A673 (cell line): Measurements from ENCODE around the gene BCAP29. TPM values are rescaled to one million over a fixed set of nuclear protein-coding genes. Genes with fewer than 3 reads are reported as not detected.

ENCODE experiments used
- BruUV-seq: library from RNA; stranded (reverse); fragments of 400-500 nt; replicated peaks from 2 replicates; lab custom pipeline; 2021; lab: Mats Ljungman, UMichigan
- CTCF ChIA-PET: fragments of 300-600 bp; sonication (Branson Sonifier 250); formaldehyde crosslinking; loops from one replicate; lab custom pipeline; 2022; ENCODE audit warnings: antibody characterized with exemption; lab: Charles Lee
- POLR2A ChIA-PET: fragments of 300-600 bp; sonication (Branson Sonifier 250); formaldehyde crosslinking; loops from one replicate; lab custom pipeline; 2022; ENCODE audit warnings: antibody characterized with exemption; ENCODE audit not compliant: low non-redundant PET; lab: Charles Lee
- DNase-seq: peaks from one replicate; pipeline ENCODE4 v3.0.0-alpha.2; 2015; ENCODE audit warnings: low spot score
- H3K27ac ChIP-seq: fragments of 200-600 bp; sonication (generic); 2 replicates; pipeline ENCODE4 v1.5.1; 2016; ENCODE audit warnings: mixed run types, low read depth, mild to moderate bottlenecking, mixed read lengths, antibody characterized with exemption, low read length; ENCODE audit not compliant: poor library complexity, severe bottlenecking
- H3K27me3 ChIP-seq: fragments of 200-600 bp; sonication (generic); replicated peaks from 2 replicates; pipeline ENCODE4 v1.6.1; 2017; ENCODE audit warnings: mixed run types, low read depth, mild to moderate bottlenecking, mixed read lengths, antibody characterized with exemption, low read length; ENCODE audit not compliant: insufficient read depth, poor library complexity
- H3K36me3 ChIP-seq: fragments of 200-600 bp; sonication (generic); 2 replicates; pipeline ENCODE4 v1.6.1; 2016; ENCODE audit warnings: mixed run types, mild to moderate bottlenecking, mixed read lengths, antibody characterized with exemption, low read length; ENCODE audit not compliant: insufficient read depth, poor library complexity, severe bottlenecking
- H3K4me1 ChIP-seq: fragments of 200-600 bp; sonication (generic); 2 replicates; pipeline ENCODE4 v1.6.1; 2017; ENCODE audit warnings: mixed run types, mild to moderate bottlenecking, mixed read lengths, antibody characterized with exemption, low read length; ENCODE audit not compliant: insufficient read depth, poor library complexity, severe bottlenecking
- H3K4me3 ChIP-seq: fragments of 200-600 bp; sonication (generic); 2 replicates; pipeline ENCODE4 v1.5.1; 2016; ENCODE audit warnings: low read depth, mixed run types, mild to moderate bottlenecking, mixed read lengths, low read length; ENCODE audit not compliant: poor library complexity, severe bottlenecking
- H3K9me3 ChIP-seq: fragments of 200-600 bp; sonication (generic); 2 replicates; pipeline ENCODE4 v1.6.1; 2016; ENCODE audit warnings: mixed run types, low read depth, mild to moderate bottlenecking, mixed read lengths, antibody characterized with exemption, low read length; ENCODE audit not compliant: poor library complexity, severe bottlenecking
- CTCF ChIP-seq: fragments of 300-800, 200-600 bp; sonication (generic); conservative IDR thresholded peaks from 2 replicates; pipeline ENCODE4 v1.5.1; 2017; ENCODE audit warnings: low read depth, mild to moderate bottlenecking, antibody characterized with exemption, low read length, moderate library complexity, mixed read lengths
- EZH2 ChIP-seq: fragments of 200-600 bp; sonication (generic); IDR thresholded peaks from 2 replicates; pipeline ENCODE4 v1.6.1; 2017; ENCODE audit warnings: borderline replicate concordance, low read depth, mild to moderate bottlenecking, mixed read lengths, antibody characterized with exemption, low read length; ENCODE audit not compliant: poor library complexity, severe bottlenecking
- intact Hi-C: fragments of 100-400 bp; cut with micrococcal nuclease; formaldehyde crosslinking; loops from one replicate; pipeline ENCODE4 v1.10.0; 2022; ENCODE audit not compliant: unreplicated experiment
- total RNA-seq: library from RNA; stranded (reverse); gene quantifications from 2 replicates; pipeline ENCODE4 v1.2.3, GENCODE V29; 2021

The BCAP29 gene
- total RNA-seq, 1 experiment from 2014 or later, result 32.0 TPM

GRCh38 chr7:107579554-107579884, 527 bp upstream of the BCAP29 start:
- no peak for DNase-seq
- ChIA-PET CTCF (no interaction called here), POLR2A (no interaction called here)
- H3K27me3 ChIP-seq, result no peaks in the 10 kb centered on the region
- H3K9me3 ChIP-seq, result no peaks in the 10 kb centered on the region
- intact Hi-C loops, result no loop called here
- H3K4me3 ChIP-seq, result peak overlapping the region; percentile 69
- H3K36me3 ChIP-seq, result peaks cover 8% of the 10 kb centered on the region
- no peak for TF ChIP-seq CTCF
- no peak for TF ChIP-seq EZH2
- peaks cover 9% of the 10 kb centered on the region for H3K4me1 ChIP-seq
- TSS peak; percentile 68 for BruUV-seq
- H3K27ac ChIP-seq, result peak overlapping the region; percentile 84

GRCh38 chr7:107580716-107581383, 804 bp downstream of the BCAP29 start:
- POLR2A ChIA-PET, result no interaction called here
- CTCF ChIA-PET, result no interaction called here
- intact Hi-C loops, result loop anchor here (10.0 kb wide), 1 partner anchor 144 kb away; no protein-coding TSS in a partner anchor
- peak overlapping the region; percentile 69 for H3K4me3 ChIP-seq
- no peaks in the 10 kb centered on the region for H3K9me3 ChIP-seq
- no peak for DNase-seq
- peaks cover 9% of the 10 kb centered on the region for H3K4me1 ChIP-seq
- TF ChIP-seq EZH2 (no peak), CTCF (no peak)
- H3K27ac ChIP-seq, result peak overlapping the region; percentile 84
- BruUV-seq, result TSS peak; percentile 53
- no peaks in the 10 kb centered on the region for H3K27me3 ChIP-seq
- peaks cover 8% of the 10 kb centered on the region for H3K36me3 ChIP-seq

- ChIA-PET POLR2A (no interaction called here), CTCF (no interaction called here)
- H3K9me3 ChIP-seq, result no peaks in the 10 kb centered on the region
- peaks cover 9% of the 10 kb centered on the region for H3K4me1 ChIP-seq
- peak overlapping the region; percentile 69 for H3K4me3 ChIP-seq
- H3K36me3 ChIP-seq, result peaks cover 8% of the 10 kb centered on the region
- no peak overlapping the region for H3K27ac ChIP-seq
- intact Hi-C loops, result loop anchor here (10.0 kb wide), 1 partner anchor 143 kb away; no protein-coding TSS in a partner anchor
- TF ChIP-seq EZH2, result no peak
- TF ChIP-seq CTCF, result no peak
- no peaks in the 10 kb centered on the region for H3K27me3 ChIP-seq
- no peak for DNase-seq
- no TSS peak for BruUV-seq
These were observed 1.5 kb downstream of the BCAP29 start for GRCh38 chr7:107581387-107582013.
